ENCODE results near the gene SAA4.
"Not testable (repeated sequence)": the region's sequence is repeated elsewhere in the genome, so short reads cannot be mapped to it uniquely, and the experiment has no call there.

SAA4 gene

DNA sequence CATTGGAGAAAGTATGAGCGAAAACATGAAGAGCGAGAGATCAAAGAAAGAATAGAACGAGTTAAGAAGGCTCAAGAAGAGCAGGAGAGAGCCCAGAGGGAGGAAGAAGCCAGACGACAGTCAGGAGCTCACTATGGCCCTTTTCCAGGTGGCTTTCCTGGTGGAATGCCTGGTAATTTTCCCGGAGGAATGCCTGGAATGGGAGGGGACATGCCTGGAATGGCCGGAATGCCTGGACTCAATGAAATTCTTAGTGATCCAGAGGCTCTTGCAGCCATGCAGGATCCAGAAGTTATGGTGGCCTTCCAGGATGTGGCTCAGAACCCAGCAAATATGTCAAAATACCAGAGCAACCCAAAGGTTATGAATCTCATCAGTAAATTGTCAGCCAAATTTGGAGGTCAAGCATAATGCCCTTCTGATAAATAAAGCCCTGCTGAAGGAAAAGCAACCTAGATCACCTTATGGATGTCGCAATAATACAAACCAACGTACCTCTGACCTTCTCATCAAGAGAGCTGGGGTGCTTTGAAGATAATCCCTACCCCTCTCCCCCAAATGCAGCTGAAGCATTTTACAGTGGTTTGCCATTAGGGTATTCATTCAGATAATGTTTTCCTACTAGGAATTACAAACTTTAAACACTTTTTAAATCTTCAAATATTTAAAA, 26.2 kb upstream of the SAA4 start:
- not testable (repeated sequence) for DNase-seq (ENCODE audit: low spot score in 2 of 2); H3K36me3 Mint-ChIP-seq; H3K27me3 Mint-ChIP-seq; ATAC-seq (ENCODE audit: low read depth); H3K9me3 Mint-ChIP-seq; H3K27ac Mint-ChIP-seq; H3K4me3 Mint-ChIP-seq
- H3K4me1 Mint-ChIP-seq, result peaks cover 22% of the 10 kb centered on the region

GRCh38 chr11:18261721-18262120, 25.1 kb upstream of the SAA4 start:
- no peak for DNase-seq (ENCODE audit: low spot score in 2 of 2)
- peaks cover 2% of the 10 kb centered on the region for H3K9me3 Mint-ChIP-seq
- no peak overlapping the region for H3K27ac Mint-ChIP-seq
- peaks cover 2% of the 10 kb centered on the region for H3K36me3 Mint-ChIP-seq
- no peaks in the 10 kb centered on the region for H3K27me3 Mint-ChIP-seq
- no peak overlapping the region for H3K4me3 Mint-ChIP-seq
- ATAC-seq (ENCODE audit: low read depth), result no peak
- peaks cover 19% of the 10 kb centered on the region for H3K4me1 Mint-ChIP-seq

- DNase-seq (ENCODE audit: low spot score in 2 of 2) (no peak), ATAC-seq (ENCODE audit: low read depth) (no peak)
- no peak overlapping the region for H3K27ac Mint-ChIP-seq
- no peaks in the 10 kb centered on the region for H3K36me3 Mint-ChIP-seq
- H3K27me3 Mint-ChIP-seq, result peaks cover 3% of the 10 kb centered on the region
- H3K9me3 Mint-ChIP-seq, result no peaks in the 10 kb centered on the region
- H3K4me3 Mint-ChIP-seq, result no peak overlapping the region
- peaks cover 8% of the 10 kb centered on the region for H3K4me1 Mint-ChIP-seq
Observed at GRCh38 chr11:18259259-18259658, 22.7 kb upstream of the SAA4 start.

DNA sequence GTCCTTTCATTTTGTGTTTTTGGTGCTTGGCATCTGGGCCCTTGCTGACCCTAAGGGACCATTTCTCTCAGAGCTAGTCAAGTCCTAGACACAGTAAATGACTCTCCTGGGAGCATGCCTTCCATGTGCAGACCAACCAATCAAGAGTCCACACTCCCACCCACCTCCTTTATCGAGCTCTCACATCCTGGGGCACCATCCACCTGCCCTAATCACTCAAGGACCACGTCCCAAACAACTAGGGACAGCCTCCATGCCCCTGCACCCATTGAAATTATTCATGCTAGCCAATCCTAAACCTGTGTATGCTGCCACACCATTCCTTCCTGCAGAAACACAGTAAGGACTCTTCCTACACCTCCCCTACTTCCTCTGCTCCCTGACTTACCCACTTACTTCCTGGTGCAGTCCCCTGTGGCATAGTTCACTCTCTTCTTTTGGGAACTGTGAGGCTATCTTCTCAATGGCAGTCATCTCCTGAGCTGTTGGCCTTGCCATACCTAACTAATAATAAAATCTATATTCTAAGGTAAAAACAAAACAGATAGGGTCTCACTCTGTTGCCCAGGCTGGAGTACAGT, 18.3 kb upstream of the SAA4 start:
- H3K9me3 Mint-ChIP-seq, result no peaks in the 10 kb centered on the region
- ATAC-seq (ENCODE audit: low read depth) (no peak), DNase-seq (ENCODE audit: low spot score in 2 of 2) (no peak)
- no peak overlapping the region for H3K4me3 Mint-ChIP-seq
- H3K27ac Mint-ChIP-seq, result no peak overlapping the region
- H3K27me3 Mint-ChIP-seq, result peaks cover 3% of the 10 kb centered on the region
- peaks cover 2% of the 10 kb centered on the region for H3K4me1 Mint-ChIP-seq
- no peaks in the 10 kb centered on the region for H3K36me3 Mint-ChIP-seq

DNA sequence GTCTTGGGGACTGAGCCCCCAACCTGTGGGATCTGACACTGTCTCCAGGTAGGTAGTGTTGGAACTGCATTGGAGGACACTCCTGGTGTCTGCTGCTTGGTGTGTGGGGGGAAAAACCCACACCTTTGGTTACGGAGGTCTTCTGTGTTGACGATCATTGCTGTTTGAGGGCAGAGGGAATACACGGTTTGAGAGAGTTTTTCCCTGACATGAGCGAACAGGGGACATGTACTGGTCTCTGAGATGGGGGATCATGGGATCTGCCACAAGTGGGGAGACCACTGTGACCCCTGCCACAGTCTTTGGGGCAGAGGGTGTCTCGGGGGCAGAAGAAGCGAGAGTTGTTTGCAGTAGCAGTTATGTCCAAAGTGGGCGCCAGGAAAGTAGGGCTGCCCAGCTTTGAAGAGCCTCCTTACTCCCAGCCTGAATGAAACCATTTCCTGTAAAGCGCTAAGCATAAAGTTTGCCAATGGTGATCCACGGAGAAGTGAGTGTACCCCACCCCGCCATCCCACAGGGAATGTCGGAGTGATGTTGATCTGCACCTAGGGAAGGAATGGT, 17.3 kb upstream of the SAA4 start:
- Mint-ChIP-seq H3K4me3 (no peak overlapping the region), H3K4me1 (peaks cover 2% of the 10 kb centered on the region), H3K27ac (no peak overlapping the region), H3K27me3 (peaks cover 3% of the 10 kb centered on the region), H3K36me3 (no peaks in the 10 kb centered on the region), H3K9me3 (no peaks in the 10 kb centered on the region)
- DNase-seq (ENCODE audit: low spot score in 2 of 2) (no peak), ATAC-seq (ENCODE audit: low read depth) (no peak)

- peaks cover 3% of the 10 kb centered on the region for H3K27me3 Mint-ChIP-seq
- no peak for ATAC-seq (ENCODE audit: low read depth)
- H3K27ac Mint-ChIP-seq, result no peak overlapping the region
Observed at GRCh38 chr11:18253233-18253632, 16.6 kb upstream of the SAA4 start.

DNA sequence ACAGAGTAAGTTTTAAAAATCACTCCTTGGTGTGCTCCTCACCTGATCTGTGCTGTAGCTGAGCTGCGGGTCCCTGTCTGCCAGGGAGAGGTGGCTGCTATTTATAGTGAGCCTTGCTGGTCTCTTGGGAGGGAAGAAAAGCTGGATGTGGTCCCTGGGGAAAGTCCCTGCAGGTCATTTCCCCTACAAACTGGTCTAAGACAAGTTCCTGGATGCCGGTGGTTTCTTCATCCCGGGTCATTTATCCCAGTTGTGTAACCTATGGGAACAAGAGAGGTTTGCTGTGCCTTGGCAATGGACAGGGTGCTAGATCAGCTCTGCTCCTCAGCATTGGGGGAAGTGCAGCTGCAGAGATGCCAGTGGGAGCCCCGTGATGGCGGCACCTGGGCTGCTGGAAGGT, 12.0 kb upstream of the SAA4 start, which contains the start of gene SAA2:
SAA2 (minus strand) TSS at position 108 of the 400 bp plus-strand sequence. CDS start 657 bp downstream, outside the sequence.
- DNase-seq (ENCODE audit: low spot score in 2 of 2), result no peak
- no peak within 1 kb of the TSS for H3K4me3 Mint-ChIP-seq
- H3K27me3 Mint-ChIP-seq, result no peaks in the 10 kb centered on the region
- H3K9me3 Mint-ChIP-seq, result peaks cover 2% of the 10 kb centered on the region
- no peaks in the 10 kb centered on the region for H3K36me3 Mint-ChIP-seq
- H3K4me1 Mint-ChIP-seq, result peaks cover 14% of the 10 kb centered on the region
- H3K27ac Mint-ChIP-seq, result no peak within 1 kb of the TSS
- no peak for ATAC-seq (ENCODE audit: low read depth)

More at GRCh38 chr11:18253233-18253632, 16.6 kb upstream of the SAA4 start:
- no peak overlapping the region for H3K4me3 Mint-ChIP-seq
- no peaks in the 10 kb centered on the region for H3K36me3 Mint-ChIP-seq
- H3K4me1 Mint-ChIP-seq, result peaks cover 2% of the 10 kb centered on the region
- DNase-seq (ENCODE audit: low spot score in 2 of 2), result no peak
- no peaks in the 10 kb centered on the region for H3K9me3 Mint-ChIP-seq

- not testable (repeated sequence) for ATAC-seq (ENCODE audit: low read depth); H3K36me3 Mint-ChIP-seq; H3K27me3 Mint-ChIP-seq; H3K9me3 Mint-ChIP-seq; DNase-seq (ENCODE audit: low spot score in 2 of 2)
- Mint-ChIP-seq H3K27ac (peak overlapping the region; percentile 79), H3K4me3 (peak overlapping the region; percentile 84), H3K4me1 (peaks cover 14% of the 10 kb centered on the region)
Observed at GRCh38 chr11:18247191-18247581, 10.6 kb upstream of the SAA4 start.

- H3K9me3 Mint-ChIP-seq, H3K27me3 Mint-ChIP-seq, H3K36me3 Mint-ChIP-seq: not testable (repeated sequence)
- DNase-seq (ENCODE audit: low spot score in 2 of 2) (peak in 1 of 2 donors; percentile 16), ATAC-seq (ENCODE audit: low read depth) (peak; percentile 87)
- Mint-ChIP-seq H3K4me3 (peak overlapping the region; percentile 84), H3K27ac (peak overlapping the region; percentile 79), H3K4me1 (peaks cover 14% of the 10 kb centered on the region)
Observed at GRCh38 chr11:18246379-18247190, 10.0 kb upstream of the SAA4 start.

DNA sequence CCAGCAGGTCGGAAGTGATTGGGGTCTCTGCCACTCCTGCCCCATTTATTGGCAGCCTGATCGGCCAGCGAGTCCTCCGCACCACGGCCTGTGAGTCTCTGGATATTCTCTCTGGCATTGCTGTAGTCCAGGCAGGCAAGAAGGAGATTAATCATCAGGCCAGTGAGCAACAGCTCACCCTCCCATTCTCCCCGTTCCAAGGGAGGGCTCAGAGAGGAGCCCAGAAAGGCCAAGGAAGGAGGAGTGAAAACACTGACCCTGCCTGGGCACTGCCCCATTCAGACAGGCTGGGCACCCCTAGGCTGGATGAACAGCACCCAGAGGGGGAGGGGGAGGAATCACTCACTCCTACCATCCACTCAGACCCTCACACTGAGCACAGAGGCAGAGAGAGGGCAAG, 8.8 kb upstream of the SAA4 start:
- no peak overlapping the region for H3K4me3 Mint-ChIP-seq
- H3K9me3 Mint-ChIP-seq, result peaks cover 4% of the 10 kb centered on the region
- H3K4me1 Mint-ChIP-seq, result peaks cover 14% of the 10 kb centered on the region
- peaks cover 2% of the 10 kb centered on the region for H3K36me3 Mint-ChIP-seq
- H3K27me3 Mint-ChIP-seq, result no peaks in the 10 kb centered on the region
- peak overlapping the region; percentile 2 for H3K27ac Mint-ChIP-seq
- ATAC-seq (ENCODE audit: low read depth) (no peak), DNase-seq (ENCODE audit: low spot score in 2 of 2) (no peak)

- peaks cover 4% of the 10 kb centered on the region for H3K9me3 Mint-ChIP-seq
- H3K4me1 Mint-ChIP-seq, result peaks cover 14% of the 10 kb centered on the region
- H3K27me3 Mint-ChIP-seq, result peaks cover 6% of the 10 kb centered on the region
- no peak overlapping the region for H3K27ac Mint-ChIP-seq
- no peak overlapping the region for H3K4me3 Mint-ChIP-seq
- H3K36me3 Mint-ChIP-seq, result peaks cover 5% of the 10 kb centered on the region
- ATAC-seq (ENCODE audit: low read depth), result peak; percentile 13
- DNase-seq (ENCODE audit: low spot score in 2 of 2), result peak; percentile 62 to 63
Observed at GRCh38 chr11:18243783-18244362, 7.3 kb upstream of the SAA4 start.

GRCh38 chr11:18239655-18240054, 3.1 kb upstream of the SAA4 start:
- peaks cover 5% of the 10 kb centered on the region for H3K36me3 Mint-ChIP-seq
- peaks cover 4% of the 10 kb centered on the region for H3K9me3 Mint-ChIP-seq
- H3K4me1 Mint-ChIP-seq, result peaks cover 4% of the 10 kb centered on the region
- DNase-seq (ENCODE audit: low spot score in 2 of 2), result no peak
- ATAC-seq (ENCODE audit: low read depth), result no peak
- no peak overlapping the region for H3K4me3 Mint-ChIP-seq
- peaks cover 6% of the 10 kb centered on the region for H3K27me3 Mint-ChIP-seq
- no peak overlapping the region for H3K27ac Mint-ChIP-seq

- peaks cover 4% of the 10 kb centered on the region for H3K36me3 Mint-ChIP-seq
- ATAC-seq (ENCODE audit: low read depth) (no peak), DNase-seq (ENCODE audit: low spot score in 2 of 2) (no peak)
- no peaks in the 10 kb centered on the region for H3K4me1 Mint-ChIP-seq
- H3K4me3 Mint-ChIP-seq, result no peak overlapping the region
- H3K9me3 Mint-ChIP-seq, result peaks cover under 1% of the 10 kb centered on the region
- H3K27ac Mint-ChIP-seq, result no peak overlapping the region
- H3K27me3 Mint-ChIP-seq, result peaks cover 6% of the 10 kb centered on the region
Observed at GRCh38 chr11:18235394-18236334, 938 bp downstream of the SAA4 start.

Data from memory B cell (primary cell).